KMS-11 (cell line): ENCODE results near the gene KIF19.

Experiments used
- H2AFZ ChIP-seq: fragments of 200-600 bp; sonication (generic); 2 replicates; pipeline ENCODE4 v1.6.1; 2016; ENCODE audit warnings: antibody characterized with exemption, mixed run types, low read depth
- H3K27ac ChIP-seq: fragments of 200-600 bp; sonication (generic); 2 replicates; pipeline ENCODE4 v1.6.1; 2016; ENCODE audit warnings: mild to moderate bottlenecking, mixed run types
- H3K27me3 ChIP-seq: fragments of 200-600 bp; sonication (generic); 2 replicates; pipeline ENCODE4 v1.6.1; 2017; ENCODE audit warnings: mild to moderate bottlenecking, low read depth, mixed run types, moderate library complexity; ENCODE audit not compliant: insufficient read depth
- H3K36me3 ChIP-seq: fragments of 200-600 bp; sonication (generic); 2 replicates; pipeline ENCODE4 v1.6.1; 2017; ENCODE audit warnings: mild to moderate bottlenecking, mixed run types; ENCODE audit not compliant: insufficient read depth
- H3K4me1 ChIP-seq: fragments of 200-600 bp; sonication (generic); 2 replicates; pipeline ENCODE4 v1.6.1; 2016; ENCODE audit warnings: mild to moderate bottlenecking, low read depth, mixed run types; ENCODE audit not compliant: poor library complexity, severe bottlenecking
- H3K4me2 ChIP-seq: fragments of 200-600 bp; sonication (generic); 2 replicates; pipeline ENCODE4 v1.7.0; 2016; ENCODE audit warnings: mild to moderate bottlenecking, mixed run types
- H3K4me3 ChIP-seq: fragments of 200-600 bp; sonication (generic); IDR thresholded peaks from 2 replicates; pipeline ENCODE4 v1.6.1; 2017; ENCODE audit warnings: low read depth, low read length, mixed read lengths; ENCODE audit not compliant: insufficient read depth
- H3K79me2 ChIP-seq: fragments of 200-600 bp; sonication (generic); 2 replicates; pipeline ENCODE4 v1.6.1; 2016; ENCODE audit warnings: low read depth, mixed run types; ENCODE audit not compliant: insufficient read depth
- H3K9ac ChIP-seq: fragments of 200-600 bp; sonication (generic); 2 replicates; pipeline ENCODE4 v1.6.1; 2016; ENCODE audit warnings: mild to moderate bottlenecking, mixed run types
- H4K20me1 ChIP-seq: fragments of 200-600 bp; sonication (generic); 2 replicates; pipeline ENCODE4 v1.6.1; 2016; ENCODE audit warnings: mild to moderate bottlenecking, mixed run types; ENCODE audit not compliant: insufficient read depth
- TF ChIP-seq, protein P1 (sequence below): fragments of 200-600 bp; sonication (generic); conservative IDR thresholded peaks from 2 replicates; pipeline ENCODE4 v1.6.1; 2017; ENCODE audit warnings: low read depth, mild to moderate bottlenecking, antibody characterized with exemption, low read length, moderate library complexity, mixed read lengths

The KIF19 gene

GRCh38 chr17:74387365-74388218 lies 61.6 kb downstream of the KIF19 start:
- no peak overlapping the region for H3K4me3 ChIP-seq
- H3K4me2 ChIP-seq: no peak overlapping the region
- H4K20me1 ChIP-seq: no peaks in the 10 kb centered on the region
- H3K4me1 ChIP-seq: no peaks in the 10 kb centered on the region
- H3K36me3 ChIP-seq: no peaks in the 10 kb centered on the region
- no peaks in the 10 kb centered on the region for H3K79me2 ChIP-seq
- H2AFZ ChIP-seq: no peak overlapping the region
- H3K27ac ChIP-seq: no peak overlapping the region
- TF ChIP-seq, protein P1, sequence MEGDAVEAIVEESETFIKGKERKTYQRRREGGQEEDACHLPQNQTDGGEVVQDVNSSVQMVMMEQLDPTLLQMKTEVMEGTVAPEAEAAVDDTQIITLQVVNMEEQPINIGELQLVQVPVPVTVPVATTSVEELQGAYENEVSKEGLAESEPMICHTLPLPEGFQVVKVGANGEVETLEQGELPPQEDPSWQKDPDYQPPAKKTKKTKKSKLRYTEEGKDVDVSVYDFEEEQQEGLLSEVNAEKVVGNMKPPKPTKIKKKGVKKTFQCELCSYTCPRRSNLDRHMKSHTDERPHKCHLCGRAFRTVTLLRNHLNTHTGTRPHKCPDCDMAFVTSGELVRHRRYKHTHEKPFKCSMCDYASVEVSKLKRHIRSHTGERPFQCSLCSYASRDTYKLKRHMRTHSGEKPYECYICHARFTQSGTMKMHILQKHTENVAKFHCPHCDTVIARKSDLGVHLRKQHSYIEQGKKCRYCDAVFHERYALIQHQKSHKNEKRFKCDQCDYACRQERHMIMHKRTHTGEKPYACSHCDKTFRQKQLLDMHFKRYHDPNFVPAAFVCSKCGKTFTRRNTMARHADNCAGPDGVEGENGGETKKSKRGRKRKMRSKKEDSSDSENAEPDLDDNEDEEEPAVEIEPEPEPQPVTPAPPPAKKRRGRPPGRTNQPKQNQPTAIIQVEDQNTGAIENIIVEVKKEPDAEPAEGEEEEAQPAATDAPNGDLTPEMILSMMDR: no peak
- no peak overlapping the region for H3K9ac ChIP-seq
- peaks cover 67% of the 10 kb centered on the region for H3K27me3 ChIP-seq

- no peak overlapping the region for H2AFZ ChIP-seq
- H3K36me3 ChIP-seq: no peaks in the 10 kb centered on the region
- no peak overlapping the region for H3K4me2 ChIP-seq
- no peaks in the 10 kb centered on the region for H4K20me1 ChIP-seq
- H3K4me1 ChIP-seq: no peaks in the 10 kb centered on the region
- no peak overlapping the region for H3K9ac ChIP-seq
- TF ChIP-seq, protein P1: no peak
- H3K4me3 ChIP-seq: no peak overlapping the region
- H3K27ac ChIP-seq: no peak overlapping the region
- H3K27me3 ChIP-seq: peaks cover 65% of the 10 kb centered on the region
- no peaks in the 10 kb centered on the region for H3K79me2 ChIP-seq
Measured at GRCh38 chr17:74389084-74389753, 63.2 kb downstream of the KIF19 start.

- H3K4me2 ChIP-seq: no peak overlapping the region
Measured at GRCh38 chr17:74389937-74390679, 64.1 kb downstream of the KIF19 start.

More at GRCh38 chr17:74389937-74390679, 64.1 kb downstream of the KIF19 start:
- Histone ChIP-seq H2AFZ (no peak overlapping the region), H3K79me2 (no peaks in the 10 kb centered on the region), H3K36me3 (no peaks in the 10 kb centered on the region), H3K27me3 (peaks cover 62% of the 10 kb centered on the region), H4K20me1 (no peaks in the 10 kb centered on the region), H3K9ac (no peak overlapping the region), H3K4me1 (no peaks in the 10 kb centered on the region), H3K4me3 (no peak overlapping the region), H3K27ac (no peak overlapping the region)
- TF ChIP-seq, protein P1: no peak
